Progenitor cell of endocrine pancreas (in vitro differentiated cells): ENCODE measurements around the gene RALGPS2. TPM values are rescaled to one million over a fixed set of nuclear protein-coding genes. Genes with fewer than 3 reads are reported as not detected.
"Not testable (repeated sequence)": the region's sequence is repeated elsewhere in the genome, so short reads cannot be mapped to it uniquely, and the experiment has no call there.

Source experiments
- DNase-seq: peaks from one replicate; pipeline ENCODE4 v3.0.0; 2021; ENCODE audit warnings: low spot score; ENCODE audit not compliant: unreplicated experiment
- H3K27ac Mint-ChIP-seq: 2 replicates; pipeline ENCODE4 v1.8.0; 2021; ENCODE audit warnings: mild to moderate bottlenecking, moderate library complexity, mixed read lengths
- H3K27me3 Mint-ChIP-seq: 2 replicates; pipeline ENCODE4 v1.8.0; 2021; ENCODE audit warnings: mixed read lengths
- H3K36me3 Mint-ChIP-seq: 2 replicates; pipeline ENCODE4 v1.8.0; 2022; ENCODE audit warnings: mixed read lengths; ENCODE audit not compliant: insufficient read depth
- H3K4me1 Mint-ChIP-seq: 2 replicates; pipeline ENCODE4 v1.8.0; 2021; ENCODE audit warnings: low read depth, mixed read lengths
- H3K4me3 Mint-ChIP-seq: 2 replicates; pipeline ENCODE4 v1.8.0; 2021; ENCODE audit warnings: low read depth, mild to moderate bottlenecking, moderate library complexity, mixed read lengths
- H3K9me3 Mint-ChIP-seq: 2 replicates; pipeline ENCODE4 v1.8.0; 2021; ENCODE audit warnings: low read depth, mixed read lengths
- total RNA-seq: library from RNA; stranded (reverse); gene quantifications from 2 replicates; pipeline ENCODE4 v1.2.1, GENCODE V29; 2021
- TF ChIP-seq, protein P1 (sequence below): fragments of 200-600 bp; sonication (generic); IDR thresholded peaks from one replicate; pipeline ENCODE4 v1.5.0; 2021; ENCODE audit warnings: antibody characterized with exemption, mild to moderate bottlenecking; ENCODE audit not compliant: unreplicated experiment

The RALGPS2 gene
- total RNA-seq, 1 donor from 2014 or later = 58.9 TPM

DNA sequence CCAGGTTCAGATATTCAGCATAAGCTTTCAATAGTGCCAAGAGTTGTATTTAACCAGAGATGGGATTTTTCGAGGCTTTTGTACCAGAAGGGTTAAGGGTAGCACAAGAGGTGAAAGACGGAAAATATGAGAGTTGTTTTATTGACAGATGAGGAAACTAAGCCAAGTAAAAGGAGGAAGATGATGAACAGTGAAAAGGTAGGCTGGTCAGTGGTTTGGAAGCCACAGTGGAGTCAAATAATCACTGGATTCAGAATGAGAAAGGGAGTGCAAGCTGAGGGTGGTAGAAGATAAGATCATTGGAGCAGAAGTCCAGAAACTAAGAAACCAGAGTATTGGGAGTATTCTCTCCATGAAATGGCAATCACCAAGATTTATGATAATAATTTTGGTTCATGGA, 100.1 kb downstream of the RALGPS2 start:
- TF ChIP-seq, protein P1, sequence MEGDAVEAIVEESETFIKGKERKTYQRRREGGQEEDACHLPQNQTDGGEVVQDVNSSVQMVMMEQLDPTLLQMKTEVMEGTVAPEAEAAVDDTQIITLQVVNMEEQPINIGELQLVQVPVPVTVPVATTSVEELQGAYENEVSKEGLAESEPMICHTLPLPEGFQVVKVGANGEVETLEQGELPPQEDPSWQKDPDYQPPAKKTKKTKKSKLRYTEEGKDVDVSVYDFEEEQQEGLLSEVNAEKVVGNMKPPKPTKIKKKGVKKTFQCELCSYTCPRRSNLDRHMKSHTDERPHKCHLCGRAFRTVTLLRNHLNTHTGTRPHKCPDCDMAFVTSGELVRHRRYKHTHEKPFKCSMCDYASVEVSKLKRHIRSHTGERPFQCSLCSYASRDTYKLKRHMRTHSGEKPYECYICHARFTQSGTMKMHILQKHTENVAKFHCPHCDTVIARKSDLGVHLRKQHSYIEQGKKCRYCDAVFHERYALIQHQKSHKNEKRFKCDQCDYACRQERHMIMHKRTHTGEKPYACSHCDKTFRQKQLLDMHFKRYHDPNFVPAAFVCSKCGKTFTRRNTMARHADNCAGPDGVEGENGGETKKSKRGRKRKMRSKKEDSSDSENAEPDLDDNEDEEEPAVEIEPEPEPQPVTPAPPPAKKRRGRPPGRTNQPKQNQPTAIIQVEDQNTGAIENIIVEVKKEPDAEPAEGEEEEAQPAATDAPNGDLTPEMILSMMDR = no peak
- H3K9me3 Mint-ChIP-seq = peaks cover 39% of the 10 kb centered on the region
- peaks cover 2% of the 10 kb centered on the region for H3K4me1 Mint-ChIP-seq
- H3K4me3 Mint-ChIP-seq = no peak overlapping the region
- no peak for DNase-seq
- no peak overlapping the region for H3K27ac Mint-ChIP-seq
- no peaks in the 10 kb centered on the region for H3K27me3 Mint-ChIP-seq
- H3K36me3 Mint-ChIP-seq = peaks cover 54% of the 10 kb centered on the region

DNA sequence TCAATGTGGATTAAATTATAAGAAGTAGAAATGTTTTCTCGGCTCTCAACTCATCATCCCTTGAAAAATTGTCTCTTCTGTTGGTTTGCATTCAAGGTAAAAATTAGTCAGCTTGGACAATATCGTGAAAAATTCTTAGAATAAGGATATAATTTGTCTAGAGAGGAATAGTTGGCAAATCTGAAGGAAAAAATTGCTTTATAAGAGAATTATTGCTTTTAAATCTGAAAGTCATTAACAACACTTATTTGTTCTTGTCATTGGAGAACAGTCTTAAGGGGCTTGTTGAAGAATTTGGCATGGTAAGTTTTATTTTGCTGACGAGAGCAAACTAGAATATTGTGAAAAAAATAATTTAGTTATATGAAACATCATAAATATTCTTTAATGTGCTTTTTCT, 119.4 kb downstream of the RALGPS2 start:
- no peak for DNase-seq
- peaks cover 17% of the 10 kb centered on the region for H3K36me3 Mint-ChIP-seq
- TF ChIP-seq, protein P1 = no peak
- H3K4me3 Mint-ChIP-seq = no peak overlapping the region
- H3K27me3 Mint-ChIP-seq = no peaks in the 10 kb centered on the region
- H3K4me1 Mint-ChIP-seq = no peaks in the 10 kb centered on the region
- no peaks in the 10 kb centered on the region for H3K9me3 Mint-ChIP-seq
- no peak overlapping the region for H3K27ac Mint-ChIP-seq

DNA sequence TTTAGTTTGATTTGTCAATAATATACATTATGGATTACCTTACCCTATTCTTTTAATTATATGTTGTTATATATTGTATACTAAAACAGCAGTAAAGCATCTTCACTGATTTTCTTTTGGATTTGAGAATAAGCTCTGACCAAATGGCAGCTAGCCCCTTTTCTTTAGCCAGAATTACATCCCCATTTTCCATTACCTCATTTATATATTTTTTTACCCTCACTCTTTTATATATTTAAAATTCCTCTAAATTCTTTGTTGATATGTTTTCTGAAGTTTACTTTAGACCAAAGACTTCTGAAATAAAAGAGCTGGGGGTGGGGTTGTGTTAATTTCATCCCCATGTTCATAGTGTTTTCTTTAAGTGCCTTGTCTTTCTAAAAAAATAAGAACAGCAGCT, 121.3 kb downstream of the RALGPS2 start:
- peaks cover 5% of the 10 kb centered on the region for H3K36me3 Mint-ChIP-seq
- no peak overlapping the region for H3K27ac Mint-ChIP-seq
- TF ChIP-seq, protein P1 = no peak
- no peaks in the 10 kb centered on the region for H3K9me3 Mint-ChIP-seq
- DNase-seq = no peak
- no peak overlapping the region for H3K4me3 Mint-ChIP-seq
- no peaks in the 10 kb centered on the region for H3K27me3 Mint-ChIP-seq
- no peaks in the 10 kb centered on the region for H3K4me1 Mint-ChIP-seq

DNA sequence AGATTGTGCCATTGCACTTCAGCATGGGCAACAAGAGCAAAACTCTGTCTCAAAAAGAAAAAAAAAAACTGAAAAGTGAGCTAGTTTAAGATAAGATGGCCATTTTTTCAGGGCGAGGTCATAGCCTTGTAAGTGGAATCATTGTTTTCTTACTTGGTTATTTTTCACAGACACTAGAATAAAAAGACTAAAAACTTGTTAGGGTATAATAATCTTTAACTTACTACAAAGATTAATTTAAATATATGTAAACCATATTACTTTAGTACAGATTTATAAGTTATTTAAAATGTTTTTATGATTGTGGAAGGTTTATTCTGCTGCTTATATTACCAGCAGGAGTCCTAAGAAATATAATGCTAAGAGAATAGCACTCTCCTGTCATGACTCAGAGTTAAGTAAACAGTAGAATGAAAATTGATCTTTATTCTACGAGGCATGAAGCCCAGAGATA, 122.4 kb downstream of the RALGPS2 start:
- H3K36me3 Mint-ChIP-seq = peaks cover 5% of the 10 kb centered on the region
- H3K27ac Mint-ChIP-seq = peak overlapping the region; percentile 89
- H3K4me3 Mint-ChIP-seq = no peak overlapping the region
- TF ChIP-seq, protein P1 = no peak
- no peaks in the 10 kb centered on the region for H3K27me3 Mint-ChIP-seq
- H3K4me1 Mint-ChIP-seq = no peaks in the 10 kb centered on the region
- no peaks in the 10 kb centered on the region for H3K9me3 Mint-ChIP-seq
- DNase-seq = no peak

DNA sequence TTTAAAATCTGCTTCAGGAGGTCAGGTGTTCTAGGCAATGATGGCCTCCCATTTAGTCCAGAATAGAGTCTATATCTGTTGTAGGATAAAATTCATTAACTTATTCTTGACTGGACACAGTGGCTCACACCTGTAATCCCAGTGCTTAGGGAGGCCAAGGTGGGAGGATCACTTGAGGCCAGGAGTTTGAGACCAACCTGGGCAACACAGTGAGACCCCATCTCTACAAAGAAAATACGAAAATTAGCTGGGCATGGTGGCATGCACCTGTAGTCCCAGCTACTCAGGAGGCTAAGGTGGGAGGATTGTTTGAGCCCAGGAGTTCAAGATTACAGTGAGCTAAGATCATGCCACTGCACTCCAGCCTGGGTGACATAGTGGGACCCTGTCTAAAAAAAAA, 122.9 kb downstream of the RALGPS2 start:
- H3K4me3 Mint-ChIP-seq, H3K36me3 Mint-ChIP-seq, H3K27me3 Mint-ChIP-seq, DNase-seq, H3K27ac Mint-ChIP-seq, H3K4me1 Mint-ChIP-seq, H3K9me3 Mint-ChIP-seq: not testable (repeated sequence)

DNA sequence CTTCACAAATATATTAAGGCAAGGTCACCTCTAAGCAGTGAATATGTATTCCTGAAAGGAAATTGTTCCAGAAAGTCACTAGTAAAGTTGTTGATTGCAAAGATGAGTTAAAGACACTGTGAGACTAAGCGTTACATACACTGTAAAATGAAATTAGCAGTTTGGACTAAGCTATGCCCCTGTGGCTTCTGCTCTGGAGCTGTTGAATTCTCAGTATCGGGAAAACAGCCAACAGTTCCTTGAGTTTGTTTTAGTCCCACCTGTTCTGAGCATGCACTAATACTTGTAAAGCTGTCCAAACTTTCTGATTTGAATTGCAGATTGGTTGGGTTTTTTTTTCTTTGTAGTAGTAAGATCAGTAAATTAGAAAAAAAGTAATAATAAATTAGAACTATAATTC, 124.9 kb downstream of the RALGPS2 start:
- H3K4me1 Mint-ChIP-seq = peaks cover 3% of the 10 kb centered on the region
- DNase-seq = no peak
- no peak overlapping the region for H3K4me3 Mint-ChIP-seq
- H3K9me3 Mint-ChIP-seq = no peaks in the 10 kb centered on the region
- H3K27me3 Mint-ChIP-seq = no peaks in the 10 kb centered on the region
- TF ChIP-seq, protein P1 = no peak
- H3K36me3 Mint-ChIP-seq = peaks cover 3% of the 10 kb centered on the region
- H3K27ac Mint-ChIP-seq = no peak overlapping the region
